Endometrial microvascular endothelial cells (primary cell): ENCODE measurements around the gene DLG3. TPM values are rescaled to one million over a fixed set of nuclear protein-coding genes. Genes with fewer than 3 reads are reported as not detected.
"Not testable (repeated sequence)": the region's sequence is repeated elsewhere in the genome, so short reads cannot be mapped to it uniquely, and the experiment has no call there.

Experiments
- in situ Hi-C: cut with HindIII; loops from 2 replicates; pipeline ENCODE4 v1.10.0; 2017; ENCODE audit warnings: low sequenced_read_pairs, low pct_unique_long_range_greater_than_20kb; ENCODE audit errors: inconsistent ontology term
- total RNA-seq: library from RNA; depleted of rRNA; stranded (reverse); fragments of >200 nt; gene quantifications from one replicate; pipeline ENCODE4 v1.2.3, GENCODE V29; 2015; ENCODE audit errors: inconsistent ontology term

Gene DLG3
- total RNA-seq = 1.5 TPM

DNA sequence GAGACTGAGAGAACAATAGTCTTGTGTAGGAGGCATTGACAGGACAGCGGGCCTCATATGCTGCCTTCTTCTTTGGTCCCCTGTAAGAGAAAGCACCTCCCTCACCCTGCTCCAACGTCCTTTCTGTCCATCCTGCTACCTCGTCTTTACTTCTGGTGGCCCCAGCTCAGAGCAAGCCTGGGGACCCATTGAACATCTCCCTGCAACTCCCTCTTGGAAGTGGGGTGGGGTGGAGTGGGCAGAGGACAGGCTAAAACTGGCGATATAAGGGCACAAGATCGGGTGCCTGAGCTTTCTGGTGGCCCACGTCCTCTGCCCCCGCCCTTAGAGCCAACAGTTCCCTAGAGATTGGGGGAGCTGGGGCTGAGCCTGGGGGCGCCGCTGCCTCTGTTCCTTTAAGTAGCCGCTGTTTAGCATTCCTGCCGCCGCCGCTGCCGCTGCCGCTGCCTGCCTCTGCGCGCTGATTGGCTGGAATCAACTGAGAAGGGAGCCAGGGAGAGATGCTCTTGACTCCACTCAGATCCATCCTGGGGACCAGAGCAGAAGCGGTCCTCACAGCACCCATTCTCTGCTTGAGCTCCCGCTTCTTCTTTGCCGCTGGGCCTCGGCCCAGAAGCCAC, at the start of gene DLG3:
Gene DLG3, plus strand, starts transcription at position 510 of the 620 bp plus-strand sequence. CDS start 367 bp downstream, outside the sequence.
- in situ Hi-C loops = no loop called here

DNA sequence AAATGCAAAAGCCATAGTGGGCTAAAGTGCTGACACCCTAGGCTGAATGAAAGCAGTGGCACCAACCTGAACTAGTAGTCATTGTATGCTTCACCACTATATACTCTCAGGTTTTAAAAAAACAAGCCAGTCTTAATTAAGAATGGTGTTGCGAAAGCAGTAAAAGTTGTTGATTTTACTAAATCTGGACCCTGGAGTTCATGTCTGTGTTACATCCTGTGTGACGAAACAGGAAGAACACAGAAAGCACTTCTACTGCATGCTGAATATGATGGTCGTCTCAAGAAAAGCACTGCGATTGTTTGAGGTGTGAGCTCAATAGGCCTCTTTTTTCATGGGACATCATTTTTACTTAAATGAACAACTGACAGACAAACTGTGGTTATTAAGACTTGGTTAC, 45.7 kb upstream of the DLG3 start:
- in situ Hi-C loops = no loop called here

DNA sequence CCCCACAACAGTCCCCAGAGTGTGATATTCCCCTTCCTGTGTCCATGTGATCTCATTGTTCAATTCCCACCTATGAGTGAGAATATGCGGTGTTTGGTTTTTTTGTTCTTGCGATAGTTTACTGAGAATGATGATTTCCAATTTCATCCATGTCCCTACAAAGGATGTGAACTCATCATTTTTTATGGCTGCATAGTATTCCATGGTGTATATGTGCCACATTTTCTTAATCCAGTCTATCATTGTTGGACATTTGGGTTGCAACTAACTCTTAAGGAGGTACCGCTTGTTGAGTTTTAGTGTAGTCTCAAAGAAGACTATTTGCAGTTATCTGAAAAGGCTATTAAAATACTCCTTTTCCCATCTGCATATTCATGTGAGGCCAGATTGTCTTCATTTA, 44.5 kb upstream of the DLG3 start:
- in situ Hi-C loops = not testable (repeated sequence)

DNA sequence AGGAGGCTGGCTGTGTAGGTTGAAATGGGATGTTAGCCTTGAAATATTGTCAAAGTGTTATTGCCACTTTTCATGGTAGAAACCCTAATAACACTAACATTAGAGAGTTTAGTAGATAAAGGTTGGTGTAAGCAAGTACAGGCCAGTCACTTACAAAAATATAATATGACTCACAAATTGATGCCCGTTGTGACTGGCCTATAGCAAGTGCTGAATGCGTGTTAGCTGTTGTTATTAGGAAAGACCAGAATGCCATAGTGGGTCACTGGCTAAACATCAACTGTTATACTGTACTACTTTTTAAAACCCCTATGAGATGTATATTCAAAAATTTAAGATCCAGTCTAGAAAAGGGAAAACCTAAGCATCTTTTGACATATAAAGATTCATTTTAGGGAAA, 41.9 kb upstream of the DLG3 start:
- in situ Hi-C loops = no loop called here

DNA sequence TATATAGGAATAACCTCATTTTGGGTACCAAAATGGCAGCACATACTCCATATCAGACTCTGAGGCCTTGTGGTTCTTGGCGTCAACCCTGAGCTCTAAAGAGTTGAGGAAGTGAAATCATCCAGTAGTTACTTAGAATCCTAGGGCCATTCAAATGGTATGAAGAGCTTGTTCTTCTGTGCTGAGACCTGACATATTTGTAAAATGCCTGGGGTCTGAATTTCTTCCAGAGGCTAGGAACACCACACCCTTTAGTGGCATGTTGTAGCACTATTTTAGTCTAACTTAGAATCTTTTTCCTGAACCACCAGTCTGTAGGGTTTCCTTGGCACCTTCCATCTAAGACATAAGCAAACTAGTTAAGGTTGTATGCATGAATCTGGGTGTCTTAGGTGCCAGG, 39.6 kb upstream of the DLG3 start:
- in situ Hi-C loops = no loop called here

DNA sequence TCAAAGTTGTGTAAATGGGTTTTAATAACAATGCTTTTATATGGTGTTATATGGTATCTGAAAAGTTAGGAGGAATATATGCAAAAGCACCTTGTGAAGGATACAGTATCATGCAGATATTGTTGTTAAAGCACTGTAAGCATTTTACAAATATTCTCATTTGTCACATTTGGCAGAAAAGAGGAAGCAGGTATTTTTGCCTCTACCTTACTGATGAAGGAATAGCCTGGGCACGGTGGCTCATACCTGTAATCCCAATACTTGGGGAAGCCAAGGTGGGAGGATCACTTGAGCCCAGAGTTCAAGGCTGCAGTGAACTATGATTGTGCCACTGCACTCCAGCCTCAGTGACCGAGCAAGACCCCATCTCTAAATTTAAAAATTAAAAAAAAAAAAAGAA, 33.7 kb upstream of the DLG3 start:
- in situ Hi-C loops = no loop called here

DNA sequence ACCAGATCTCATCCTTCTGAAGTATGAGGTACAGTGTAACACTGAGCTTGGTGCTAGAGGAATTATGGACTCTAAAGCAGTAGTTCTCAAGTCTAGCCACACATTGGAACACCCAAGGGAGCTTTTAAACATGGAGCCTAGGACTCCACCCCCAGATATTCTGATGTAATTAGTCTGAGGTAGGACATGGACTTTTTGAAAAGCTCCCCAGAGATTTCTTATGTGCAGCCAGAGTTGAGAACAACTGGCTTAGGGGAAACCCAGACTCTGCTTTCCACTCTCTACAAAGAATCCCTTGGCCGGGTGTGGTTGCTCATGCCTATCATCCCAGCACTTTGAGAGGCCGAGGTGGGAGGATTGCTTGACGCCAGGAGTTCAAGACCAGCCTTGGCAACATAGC, 33.2 kb upstream of the DLG3 start:
- in situ Hi-C loops = no loop called here

DNA sequence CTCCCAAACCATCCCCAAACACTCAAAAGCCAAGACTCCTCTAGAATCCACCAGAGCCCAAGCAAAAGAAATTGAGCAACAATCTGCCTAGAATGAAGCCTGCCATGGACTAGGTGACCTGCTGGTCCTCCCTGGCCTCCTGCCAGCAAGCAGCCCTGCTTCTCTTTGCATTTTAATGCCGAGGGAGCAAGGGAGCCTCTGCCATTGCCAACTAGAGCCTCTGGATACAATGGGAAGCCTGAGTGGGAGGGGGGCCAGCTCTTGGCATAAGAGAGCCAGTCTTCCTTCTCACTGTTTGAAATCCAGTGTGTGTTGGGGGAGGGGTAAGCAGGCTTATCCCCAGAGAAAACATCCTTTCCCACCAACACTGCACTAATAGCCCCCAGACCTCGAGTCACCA, 23.0 kb upstream of the DLG3 start:
- in situ Hi-C loops = no loop called here

DNA sequence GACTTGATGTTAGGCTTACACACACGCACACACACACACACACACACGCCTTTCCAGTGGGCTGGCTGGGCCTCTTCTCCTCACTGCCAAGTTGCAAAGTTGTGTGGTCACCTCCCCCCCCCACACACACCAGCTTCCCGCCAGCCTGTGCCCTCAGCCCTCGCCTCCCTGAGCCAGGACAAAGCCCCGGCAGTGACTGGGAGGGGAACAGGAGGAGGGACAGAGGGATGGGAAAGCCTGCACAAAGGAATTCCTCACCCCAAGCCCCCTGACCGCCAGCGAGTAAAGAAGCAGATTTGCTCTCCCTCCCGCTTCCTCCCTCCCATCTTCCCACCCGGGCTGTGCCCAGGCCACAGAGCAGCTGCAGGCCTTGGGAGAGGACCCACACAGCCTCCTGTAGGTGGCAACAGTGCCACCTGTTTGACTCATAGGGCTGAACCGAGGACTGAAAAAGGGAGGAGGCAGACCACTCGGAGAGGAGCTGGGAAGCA, 21.7 kb upstream of the DLG3 start, which contains the start of gene GDPD2:
Gene GDPD2, plus strand, starts transcription at position 464 of the 491 bp plus-strand sequence. CDS start 1,671 bp downstream, outside the sequence.
- in situ Hi-C loops = no loop called here

DNA sequence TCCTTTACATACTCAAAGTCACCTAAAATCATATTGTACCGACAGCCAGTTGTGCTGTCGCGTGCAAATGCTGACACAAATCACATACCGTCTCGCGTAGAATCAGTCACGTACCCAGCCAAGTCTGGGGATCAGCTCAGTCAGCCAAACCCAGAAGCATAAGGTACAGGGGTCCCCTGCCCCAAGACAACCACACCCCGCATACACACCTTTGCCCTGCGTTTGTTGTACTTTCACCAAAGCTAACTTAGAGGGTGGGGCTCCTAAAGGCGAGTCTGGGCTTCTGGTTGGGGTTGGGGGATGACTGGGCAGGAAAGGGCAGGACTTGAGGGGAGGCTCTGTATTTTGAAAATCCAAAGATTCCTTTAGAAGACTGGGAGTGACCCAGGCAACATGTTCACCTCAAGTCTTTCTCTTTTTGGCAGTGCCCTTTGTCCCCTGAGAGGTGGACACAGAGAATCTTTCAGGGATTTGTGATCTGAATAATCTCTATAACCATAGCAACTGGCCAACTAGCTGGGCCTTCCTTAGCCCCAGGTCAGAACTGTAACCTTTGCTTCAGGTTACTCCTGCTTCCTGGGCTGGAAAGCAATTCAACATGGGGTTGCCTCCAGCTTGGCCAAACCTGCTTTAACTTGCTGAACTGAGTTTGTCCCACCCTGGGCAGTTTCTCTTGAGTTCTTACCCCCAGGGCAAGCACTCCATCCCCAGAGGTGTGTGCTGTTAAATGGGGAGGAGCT, 20.5 kb upstream of the DLG3 start:
- in situ Hi-C loops = no loop called here

DNA sequence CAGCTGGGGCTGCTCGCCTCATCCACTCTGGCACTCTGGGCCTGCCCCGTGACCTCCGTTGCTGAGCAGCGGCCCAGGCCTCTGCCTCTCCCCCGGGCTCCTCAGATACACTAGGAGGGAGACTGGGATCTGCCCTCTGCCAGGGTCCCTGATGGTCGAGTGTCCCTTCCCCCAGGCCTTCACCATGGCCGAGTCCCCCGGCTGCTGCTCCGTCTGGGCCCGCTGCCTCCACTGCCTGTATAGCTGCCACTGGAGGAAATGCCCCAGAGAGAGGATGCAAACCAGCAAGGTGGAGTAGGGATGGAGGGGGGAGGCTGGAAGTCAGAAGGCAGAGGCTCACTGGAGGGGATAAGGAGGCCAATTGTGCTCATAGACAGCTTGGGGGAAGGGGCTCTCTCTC, 19.8 kb upstream of the DLG3 start:
- in situ Hi-C loops = no loop called here

DNA sequence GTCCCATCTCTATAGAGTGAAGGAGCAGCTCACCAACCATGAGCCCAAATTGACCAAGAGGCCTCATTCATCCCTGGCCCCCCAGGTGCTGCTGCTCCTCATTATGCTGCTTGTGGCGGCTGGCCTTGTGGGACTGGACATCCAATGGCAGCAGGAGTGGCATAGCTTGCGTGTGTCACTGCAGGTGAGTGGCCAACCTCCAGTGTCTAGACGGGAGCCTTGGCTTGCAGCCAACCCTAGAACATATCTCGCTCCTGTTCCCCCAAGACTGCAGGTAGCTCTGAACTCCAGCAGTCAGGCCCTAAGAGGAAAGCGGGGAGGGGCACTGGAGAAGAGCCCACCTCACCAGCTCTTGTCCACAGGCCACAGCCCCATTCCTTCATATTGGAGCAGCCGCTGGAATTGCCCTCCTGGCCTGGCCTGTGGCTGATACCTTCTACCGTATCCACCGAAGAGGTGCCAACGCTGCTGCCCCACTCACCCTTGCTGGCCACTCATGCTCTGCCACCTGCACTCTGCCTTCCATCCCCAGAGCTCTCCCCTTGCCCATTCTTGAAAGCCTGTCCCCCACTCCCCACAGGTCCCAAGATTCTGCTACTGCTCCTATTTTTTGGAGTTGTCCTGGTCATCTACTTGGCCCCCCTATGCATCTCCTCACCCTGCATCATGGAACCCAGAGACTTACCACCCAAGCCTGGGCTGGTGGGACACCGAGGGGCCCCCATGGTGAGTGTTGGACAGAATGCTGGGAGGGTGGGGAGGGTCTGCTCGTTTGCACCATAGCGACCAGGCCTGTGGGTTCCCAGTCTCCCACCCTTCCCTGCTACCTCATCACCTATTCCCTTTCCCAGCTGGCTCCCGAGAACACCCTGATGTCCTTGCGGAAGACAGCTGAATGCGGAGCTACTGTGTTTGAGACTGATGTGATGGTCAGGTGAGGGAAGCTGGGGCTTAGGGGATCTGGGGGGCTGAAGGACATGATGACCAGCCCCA, 18.1 kb upstream of the DLG3 start:
- in situ Hi-C loops = no loop called here

DNA sequence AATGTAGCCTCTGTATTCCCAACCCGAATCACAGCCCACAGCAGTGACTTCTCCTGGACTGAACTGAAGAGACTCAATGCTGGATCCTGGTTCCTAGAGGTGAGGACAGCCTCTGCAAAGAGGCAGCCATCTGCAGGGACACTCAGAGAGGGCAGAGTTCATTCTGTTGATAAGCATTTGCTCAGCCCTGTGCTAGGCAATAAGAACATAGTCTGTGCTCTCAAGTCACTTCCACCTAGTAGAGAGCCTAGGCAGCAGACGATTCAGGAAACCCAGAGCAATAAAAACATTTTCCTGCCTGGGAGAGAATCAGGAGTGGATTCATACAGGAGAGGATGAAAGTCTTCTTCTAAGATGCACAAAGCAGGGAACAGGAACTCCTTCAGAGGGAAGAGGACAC, 17.3 kb upstream of the DLG3 start:
- in situ Hi-C loops = no loop called here

DNA sequence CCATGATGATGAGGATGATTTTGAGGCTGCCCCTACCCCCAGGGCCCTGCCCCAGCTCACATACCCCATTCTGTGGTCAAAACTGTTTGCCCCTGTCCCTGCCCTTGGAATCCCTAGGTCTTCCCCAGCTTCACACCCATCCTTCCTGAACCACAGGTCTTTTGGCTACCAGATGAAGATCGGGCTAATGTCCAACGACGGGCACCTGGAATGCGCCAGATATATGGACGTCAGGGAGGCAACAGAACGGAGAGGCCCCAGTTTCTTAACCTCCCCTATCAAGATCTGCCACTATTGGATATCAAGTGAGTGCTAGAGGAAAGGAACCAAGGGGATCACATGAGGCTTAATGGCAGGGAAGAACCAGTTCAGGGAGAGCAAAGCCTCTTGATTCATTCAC, 14.9 kb upstream of the DLG3 start:
- in situ Hi-C loops = no loop called here

DNA sequence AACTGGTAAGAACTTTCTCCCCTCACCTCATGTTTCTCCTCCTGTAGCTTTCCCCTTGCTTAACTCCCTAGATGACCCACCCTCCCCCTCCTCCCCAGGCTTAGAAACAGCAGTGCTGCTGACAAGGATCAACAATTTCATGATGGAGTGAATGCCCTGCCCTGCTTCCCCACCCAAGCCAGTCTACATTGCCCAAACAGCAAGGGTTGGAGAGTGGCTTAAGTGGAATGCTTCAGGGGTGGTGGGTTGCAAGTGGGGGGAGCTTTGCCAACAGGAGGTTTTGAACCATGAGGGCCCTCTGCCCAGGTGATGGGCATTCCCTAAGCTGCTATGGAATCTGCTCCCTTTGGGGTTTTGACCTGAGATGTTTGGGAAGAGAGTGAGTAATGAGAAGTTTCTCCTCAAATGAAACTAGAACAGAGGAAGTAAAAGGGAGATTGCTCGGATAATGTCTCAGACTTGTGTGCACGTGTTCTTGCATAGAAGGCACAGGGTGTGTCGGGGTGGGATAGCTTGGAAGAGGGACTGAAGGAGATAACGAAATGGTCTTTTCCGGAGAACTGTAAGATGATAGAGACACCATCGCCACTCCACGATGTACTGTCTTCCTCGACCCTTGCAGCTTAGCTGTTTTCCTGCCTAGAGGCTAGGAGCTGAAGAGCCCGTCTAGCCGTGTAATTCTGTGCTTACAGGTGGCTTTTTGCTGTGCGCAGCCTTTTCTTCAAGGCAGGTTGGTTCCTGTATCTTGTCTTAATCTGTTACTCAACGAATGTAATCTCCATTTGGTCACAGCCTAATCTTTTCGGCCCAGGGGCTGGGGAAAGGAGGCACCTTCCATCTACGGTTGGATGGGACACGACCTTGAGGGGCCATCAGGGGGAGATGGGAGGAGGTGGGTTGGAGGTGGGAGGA, 11.4 kb upstream of the DLG3 start:
- in situ Hi-C loops = no loop called here

DNA sequence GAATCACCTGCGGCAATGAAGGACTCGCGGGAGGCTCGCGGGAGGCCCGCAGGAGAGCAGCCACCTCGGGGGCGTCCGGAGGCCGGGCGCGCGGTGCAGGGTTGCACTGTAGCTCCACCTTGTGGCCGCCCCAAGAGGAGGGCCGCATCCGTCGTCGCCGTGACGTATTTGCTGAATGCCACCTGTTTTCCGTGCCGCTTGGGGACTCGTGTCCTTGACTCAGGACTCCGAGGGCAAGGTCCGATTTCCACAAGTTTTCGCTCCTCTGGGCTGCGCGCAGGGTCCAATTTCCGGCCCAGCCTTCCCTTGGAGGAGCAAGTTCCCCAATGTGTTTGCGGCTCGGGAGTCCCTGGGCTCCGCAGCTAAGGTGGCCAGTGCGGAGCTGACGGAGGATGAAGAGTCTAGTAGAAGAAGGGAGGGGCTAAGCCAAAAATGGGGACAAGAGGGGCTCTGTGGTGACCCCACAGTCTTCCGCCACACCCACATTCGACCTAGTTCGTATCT, 10.7 kb upstream of the DLG3 start:
- in situ Hi-C loops = no loop called here

DNA sequence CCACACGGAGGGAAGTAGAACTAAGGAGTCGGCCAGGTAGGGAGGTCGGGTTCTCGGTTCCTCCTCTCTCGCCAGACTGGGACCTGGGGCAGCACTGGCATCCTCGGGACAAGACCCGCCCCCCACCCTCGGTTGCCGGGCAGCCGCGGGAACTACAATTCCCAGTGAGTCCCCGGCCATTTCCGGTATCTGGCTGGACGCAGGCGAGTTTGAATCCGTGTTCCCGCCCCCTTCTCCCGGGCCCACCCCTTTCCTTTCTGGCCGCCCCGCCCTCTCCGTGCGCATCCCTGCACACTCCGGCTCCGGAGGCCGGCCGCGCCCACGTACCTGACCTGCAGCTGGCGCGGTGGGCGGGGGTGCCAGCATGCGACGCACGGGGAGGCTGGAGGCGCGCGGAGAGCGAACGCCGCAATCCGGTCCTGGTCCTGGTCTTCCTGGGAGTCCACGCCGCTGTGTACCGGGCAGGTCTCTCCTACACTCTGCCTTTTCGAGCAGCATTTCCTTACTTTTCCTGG, 10.2 kb upstream of the DLG3 start:
- in situ Hi-C loops = no loop called here
